GM21786 (cell line): ENCODE results near the gene STIM1.
"Not testable (repeated sequence)": the region's sequence is repeated elsewhere in the genome, so short reads cannot be mapped to it uniquely, and the experiment has no call there.

Experiments
- ATAC-seq: cut with Tn5 transposase; IDR thresholded peaks from one replicate; pipeline ENCODE4 v1.9.1; 2021; ENCODE audit not compliant: unreplicated experiment

The STIM1 gene

GRCh38 chr11:4093519-4094347 lies 238.3 kb downstream of the STIM1 start:
- ATAC-seq = no peak

- peak; percentile 97 for ATAC-seq
Measured at GRCh38 chr11:4094348-4095291, 239.2 kb downstream of the STIM1 start, which contains the start of gene RRM1. RRM1 (plus strand) TSS chr11:4094799; CDS start chr11:4095013, 214 bp downstream.

- no peak for ATAC-seq
Measured at GRCh38 chr11:4095509-4096230, 240.2 kb downstream of the STIM1 start.

GRCh38 chr11:4098026-4098621 lies 242.7 kb downstream of the STIM1 start:
- ATAC-seq = no peak

GRCh38 chr11:4102711-4103110 lies 247.2 kb downstream of the STIM1 start:
- no peak for ATAC-seq

GRCh38 chr11:4103269-4103668 lies 247.8 kb downstream of the STIM1 start:
- no peak for ATAC-seq

- no peak for ATAC-seq
Measured at GRCh38 chr11:4105916-4106315, 250.5 kb downstream of the STIM1 start.

- no peak for ATAC-seq
Measured at GRCh38 chr11:4111834-4112233, 256.4 kb downstream of the STIM1 start.

GRCh38 chr11:4115128-4115527 lies 259.7 kb downstream of the STIM1 start:
- no peak for ATAC-seq

- no peak for ATAC-seq
Measured at GRCh38 chr11:4118107-4118506, 262.6 kb downstream of the STIM1 start.

- no peak for ATAC-seq
Measured at GRCh38 chr11:4123218-4123617, 267.8 kb downstream of the STIM1 start.

- ATAC-seq = no peak
Measured at GRCh38 chr11:4125141-4125540, 269.7 kb downstream of the STIM1 start.

- ATAC-seq = no peak
Measured at GRCh38 chr11:4127357-4127756, 271.9 kb downstream of the STIM1 start.

- ATAC-seq = not testable (repeated sequence)
Measured at GRCh38 chr11:4130219-4130618, 274.8 kb downstream of the STIM1 start.

- no peak for ATAC-seq
Measured at GRCh38 chr11:4134806-4135205, 279.3 kb downstream of the STIM1 start.

GRCh38 chr11:4138497-4138896 lies 283.0 kb downstream of the STIM1 start:
- no peak for ATAC-seq

GRCh38 chr11:4140067-4140636 lies 284.7 kb downstream of the STIM1 start:
- no peak for ATAC-seq
